Measurements from ENCODE around the gene ATP2C2.
"Not testable (repeated sequence)": the region's sequence is repeated elsewhere in the genome, so short reads cannot be mapped to it uniquely, and the experiment has no call there.

ATP2C2 gene

GRCh38 chr16:84425696-84426095 lies 57.4 kb downstream of the ATP2C2 start:
- no peak for DNase-seq

DNA sequence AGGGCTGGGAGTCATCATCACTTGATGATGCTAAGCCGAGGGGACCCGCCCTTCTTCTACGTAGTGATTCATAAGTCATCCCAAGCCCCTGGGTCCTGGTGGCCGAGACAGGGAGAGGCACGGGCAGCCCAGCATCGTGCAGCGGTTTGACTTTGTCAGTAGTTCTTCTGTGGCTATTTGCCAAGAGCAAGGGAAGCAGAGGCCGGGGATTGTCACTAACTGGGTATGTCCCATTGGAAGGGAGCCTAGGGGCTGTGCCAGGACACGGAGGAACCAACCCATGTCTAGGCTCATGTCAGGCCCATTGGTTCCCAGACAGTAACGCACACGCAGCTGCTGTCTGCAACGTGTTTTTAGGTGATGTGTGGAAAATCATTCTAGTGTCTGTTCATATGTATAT lies 58.5 kb downstream of the ATP2C2 start:
- no peak for DNase-seq

DNA sequence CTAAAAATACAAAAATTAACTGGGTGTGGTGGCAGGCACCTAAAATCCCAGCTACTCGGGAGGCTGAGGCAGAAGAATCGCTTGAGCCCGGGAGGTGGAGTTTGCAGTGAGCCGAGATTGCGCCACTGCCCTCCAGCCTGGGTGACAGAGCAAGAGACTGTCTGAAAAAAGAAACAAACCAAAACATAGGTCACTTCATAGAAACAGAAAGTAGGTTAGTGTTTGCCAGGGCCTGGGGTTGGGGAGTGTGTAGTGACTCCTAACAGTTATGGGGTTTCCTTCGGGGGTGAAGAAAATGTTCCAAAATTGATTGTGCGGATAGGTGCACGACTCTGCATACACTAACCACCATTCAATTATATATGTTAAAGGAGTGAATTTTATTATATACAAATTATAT lies 59.2 kb downstream of the ATP2C2 start:
- DNase-seq: no peak

DNA sequence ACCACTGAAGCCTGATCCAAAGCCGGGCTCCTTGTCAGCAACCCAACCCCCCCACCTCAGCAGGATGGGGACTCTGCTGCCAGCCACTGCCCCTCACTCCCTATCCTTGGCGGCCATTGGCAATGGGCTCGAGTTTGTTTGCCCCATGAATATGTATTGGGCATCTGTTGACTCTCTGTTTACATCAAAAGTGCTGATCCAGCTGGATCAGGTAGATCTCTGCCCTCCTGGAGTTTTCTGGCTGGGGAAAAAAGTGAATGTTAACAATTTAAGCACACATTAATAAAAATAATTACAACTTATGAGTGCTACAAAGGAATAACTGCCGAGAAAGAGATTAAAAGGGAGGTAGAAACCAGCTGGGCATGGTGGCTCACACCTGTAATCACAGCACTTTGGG lies 62.5 kb downstream of the ATP2C2 start:
- no peak for DNase-seq

DNA sequence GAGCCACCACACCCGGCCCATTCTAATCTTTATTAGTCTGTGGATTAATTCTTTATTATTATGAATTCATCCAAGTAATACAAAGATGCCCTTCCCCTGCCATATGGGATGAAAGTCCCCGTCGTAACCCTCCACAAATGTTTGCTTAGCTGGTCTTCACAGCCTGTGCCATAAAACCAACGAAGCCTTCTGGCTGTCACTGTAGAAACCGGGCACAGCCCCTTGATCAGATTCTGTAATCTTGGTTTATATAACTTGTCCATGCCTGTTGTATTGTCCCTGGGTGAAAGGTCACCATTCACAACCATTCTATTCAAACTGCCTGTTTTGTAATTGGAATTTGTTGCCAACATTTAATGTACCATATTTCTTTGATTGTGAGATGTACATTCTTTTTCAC lies 66.5 kb downstream of the ATP2C2 start:
- DNase-seq: no peak

GRCh38 chr16:84436196-84436595 lies 67.9 kb downstream of the ATP2C2 start:
- no peak for DNase-seq

DNA sequence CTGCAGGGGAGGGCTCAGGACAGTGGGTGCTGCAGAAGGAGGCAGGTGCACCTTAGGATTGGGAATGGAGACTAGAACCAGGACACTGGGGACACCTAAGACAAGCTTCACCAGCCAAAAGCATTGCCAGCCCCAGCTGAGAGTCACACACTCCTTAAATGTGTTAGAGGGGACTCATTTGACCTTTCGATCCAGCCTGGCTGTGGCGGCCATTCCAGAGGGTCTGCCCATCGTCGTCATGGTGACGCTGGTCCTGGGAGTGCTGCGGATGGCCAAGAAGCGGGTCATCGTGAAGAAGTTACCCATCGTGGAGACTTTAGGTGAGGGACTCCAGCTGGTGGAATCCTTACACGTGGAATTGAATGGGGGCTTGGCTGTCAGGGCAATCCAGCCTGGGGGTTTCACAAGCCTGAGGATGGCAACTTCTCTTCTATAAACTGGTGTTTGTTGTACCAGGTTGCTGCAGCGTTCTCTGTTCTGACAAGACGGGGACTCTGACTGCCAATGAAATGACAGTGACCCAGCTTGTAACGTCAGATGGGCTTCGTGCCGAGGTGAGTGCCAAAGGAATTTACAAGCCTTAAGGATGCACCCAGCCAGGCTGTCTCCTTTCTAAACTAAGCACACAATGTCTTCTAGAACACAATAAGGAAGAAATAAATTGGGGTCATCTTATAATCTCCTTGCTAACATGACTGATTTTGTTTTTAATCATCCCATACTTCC lies 70.8 kb downstream of the ATP2C2 start:
- no peak for DNase-seq

GRCh38 chr16:84442416-84443145 lies 74.2 kb downstream of the ATP2C2 start:
- no peak for DNase-seq

GRCh38 chr16:84443166-84443802 lies 74.9 kb downstream of the ATP2C2 start:
- no peak for DNase-seq

DNA sequence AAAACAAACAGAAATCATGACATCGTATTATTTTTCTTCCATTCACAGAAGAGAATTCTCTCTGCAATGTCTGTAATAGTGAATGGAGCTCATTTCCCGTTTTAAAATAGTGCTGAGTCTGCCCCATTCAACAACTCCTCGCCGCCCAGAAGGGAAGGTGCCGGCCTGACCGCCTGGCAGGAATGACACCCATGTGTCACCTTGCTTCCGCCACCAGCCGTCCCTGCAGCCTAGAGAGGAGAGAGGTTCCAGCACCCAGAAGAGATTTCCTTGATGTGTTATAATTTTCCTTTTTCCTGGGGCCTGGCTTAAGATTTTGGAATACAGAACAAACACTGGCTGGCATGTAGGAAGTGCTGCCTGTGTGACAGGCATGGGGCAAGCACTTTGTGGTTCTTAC lies 76.1 kb downstream of the ATP2C2 start:
- DNase-seq: no peak

- no peak for DNase-seq
Measured at GRCh38 chr16:84446084-84446483, 77.7 kb downstream of the ATP2C2 start.

GRCh38 chr16:84446596-84447392 lies 78.5 kb downstream of the ATP2C2 start:
- DNase-seq: no peak

GRCh38 chr16:84448444-84448843 lies 80.1 kb downstream of the ATP2C2 start:
- no peak for DNase-seq

DNA sequence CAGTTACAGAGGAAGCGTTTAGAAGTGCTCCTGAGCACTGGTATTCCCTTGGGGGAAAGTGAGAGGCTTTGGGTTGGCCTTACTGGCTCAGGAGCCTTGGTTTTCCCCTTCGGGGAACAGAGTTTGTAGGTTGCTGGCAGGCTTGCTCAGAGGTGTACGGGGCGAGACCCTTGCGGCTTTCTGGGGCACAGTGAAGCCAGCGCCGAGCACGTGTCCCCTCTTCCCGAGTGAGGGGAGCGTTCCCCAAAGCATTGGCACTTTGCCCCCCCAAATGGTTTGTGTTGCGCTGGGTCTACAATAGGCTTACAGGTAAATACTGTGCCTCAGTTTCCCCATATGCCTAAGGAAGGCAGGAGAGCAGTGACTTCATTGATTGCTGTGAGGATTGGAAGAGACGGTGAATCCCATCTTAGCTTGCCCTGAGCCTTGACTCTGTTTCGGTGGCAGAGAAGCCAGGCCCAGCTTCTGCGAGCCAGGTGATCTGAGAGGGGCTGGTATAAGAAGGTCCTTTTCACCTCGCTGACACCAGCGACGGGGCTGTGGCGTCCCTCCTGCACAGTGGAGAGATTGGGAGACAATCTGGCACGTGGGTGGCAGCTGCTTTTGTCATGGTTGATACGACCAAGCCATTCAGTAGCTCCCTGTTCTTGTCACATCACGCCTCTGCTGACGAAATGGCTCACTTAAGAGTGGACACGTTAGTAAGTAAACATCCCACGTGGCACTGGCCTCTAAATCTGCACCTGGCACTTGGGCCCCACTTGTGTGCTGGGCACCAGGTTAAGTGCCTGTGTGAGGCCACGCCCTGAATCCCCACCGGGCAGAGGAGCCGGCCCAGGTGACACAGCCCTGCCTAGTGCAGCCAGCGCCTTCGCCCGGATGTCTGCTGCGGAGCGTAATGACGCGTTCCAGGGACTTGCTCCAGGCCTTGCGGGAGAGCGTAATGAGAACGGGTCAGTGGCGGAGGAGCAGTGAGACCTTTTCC lies 81.1 kb downstream of the ATP2C2 start:
- no peak for DNase-seq

- no peak for DNase-seq
Measured at GRCh38 chr16:84450176-84450865, 82.0 kb downstream of the ATP2C2 start.

DNA sequence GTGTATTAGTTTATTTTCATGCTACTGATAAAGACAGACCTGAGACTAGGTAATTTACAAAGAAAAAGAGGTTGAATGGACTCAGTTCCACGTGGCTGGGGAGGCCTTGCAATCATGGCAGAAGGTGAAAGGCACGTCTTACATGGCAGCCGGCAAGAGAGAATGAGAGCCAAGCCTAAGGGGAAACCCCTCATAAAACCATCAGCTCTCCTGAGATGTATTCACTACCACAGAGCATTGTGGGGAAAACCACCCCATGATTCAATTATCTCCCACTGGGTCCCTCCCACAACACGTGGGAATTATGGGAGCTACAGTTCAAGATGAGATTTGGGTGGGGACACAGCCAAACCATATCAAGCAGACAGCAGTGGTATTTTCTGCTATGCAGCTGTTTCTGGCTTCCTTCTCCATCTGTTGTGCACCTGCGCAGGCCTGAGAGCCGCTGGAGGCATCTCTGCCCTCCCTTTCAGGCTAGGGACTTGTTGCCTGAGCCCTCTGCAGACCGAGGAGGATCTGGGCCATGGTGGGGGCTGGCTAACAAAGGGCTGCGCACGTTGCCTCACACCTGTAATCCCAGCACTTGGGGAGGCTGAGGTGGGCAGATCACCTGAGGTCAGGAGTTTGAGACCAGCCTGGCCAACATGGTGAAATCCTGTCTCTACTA lies 82.8 kb downstream of the ATP2C2 start:
- not testable (repeated sequence) for DNase-seq

DNA sequence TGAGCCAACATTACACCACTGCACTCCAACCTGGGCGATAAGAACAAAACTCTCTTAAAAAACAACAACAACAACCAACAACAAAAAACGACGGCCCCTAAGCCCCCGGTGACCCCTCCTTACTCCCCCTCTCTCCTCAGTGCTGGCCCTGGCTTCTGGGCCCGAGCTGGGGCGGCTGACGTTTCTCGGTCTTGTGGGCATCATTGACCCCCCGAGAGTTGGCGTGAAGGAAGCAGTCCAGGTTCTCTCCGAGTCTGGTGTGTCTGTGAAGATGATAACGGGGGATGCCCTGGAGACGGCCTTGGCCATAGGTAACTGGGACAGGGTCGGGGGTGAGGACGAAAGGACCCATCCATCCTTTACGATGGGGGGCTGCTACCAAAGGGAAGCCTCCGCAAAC lies 83.4 kb downstream of the ATP2C2 start:
- DNase-seq: no peak

GRCh38 chr16:84453061-84453752 lies 84.9 kb downstream of the ATP2C2 start:
- no peak for DNase-seq

DNA sequence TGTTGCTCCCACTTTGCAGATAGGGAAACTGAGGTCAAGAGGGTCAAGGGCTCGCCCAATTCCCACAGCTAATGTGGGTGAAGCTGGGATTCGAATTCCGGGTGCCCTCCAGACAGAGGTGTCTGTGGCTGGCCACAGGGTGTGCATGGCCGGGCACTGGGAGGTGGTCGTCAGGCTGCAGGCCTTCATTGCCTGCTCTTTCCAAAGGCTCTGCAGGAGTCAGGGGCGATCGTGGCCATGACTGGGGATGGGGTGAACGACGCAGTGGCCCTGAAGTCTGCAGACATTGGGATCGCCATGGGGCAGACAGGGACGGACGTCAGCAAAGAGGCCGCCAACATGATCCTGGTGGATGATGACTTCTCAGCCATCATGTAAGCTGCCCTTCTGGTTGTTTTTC lies 86.3 kb downstream of the ATP2C2 start:
- no peak for DNase-seq

DNA sequence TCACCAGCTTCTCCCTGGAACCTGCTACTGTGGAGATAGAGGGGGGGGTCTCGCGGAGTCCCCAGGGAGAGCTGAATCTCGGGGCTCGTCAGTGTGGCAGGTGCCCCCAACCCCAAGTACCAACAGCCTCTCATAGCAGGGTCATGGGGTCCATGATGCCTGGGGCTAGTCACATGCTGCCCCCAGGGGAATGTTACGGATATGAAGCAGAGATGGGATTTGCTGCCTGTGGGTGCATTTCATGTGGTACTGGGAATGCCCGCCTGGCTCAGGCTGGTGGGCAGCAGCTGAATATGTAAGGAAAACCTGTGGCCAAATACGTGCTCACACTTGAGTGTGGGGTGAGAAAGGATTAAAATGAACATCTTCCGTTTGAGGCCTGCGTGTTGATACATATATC lies 86.7 kb downstream of the ATP2C2 start:
- no peak for DNase-seq

Measured in NCI-H446 (cell line).